Lower leg skin (tissue), 3 donors: ENCODE results near the gene ECE1.

ENCODE experiments used
- POLR2A ChIP-seq, 2 donors: fragments of 450-650 bp; IDR thresholded peaks; one replicate each; pipeline ENCODE4 v1.6.1; 2016 to 2017; ENCODE audit warnings: antibody characterized with exemption in 2 of 2, mild to moderate bottlenecking in 1 of 2, moderate library complexity in 1 of 2
- TF ChIP-seq, protein P1 (sequence below), 3 donors: fragments of 450-650 bp; IDR thresholded peaks; one replicate each; pipeline ENCODE4 v1.5.1; 2016; ENCODE audit warnings: antibody characterized with exemption in 3 of 3, mild to moderate bottlenecking in 3 of 3, moderate library complexity in 2 of 3

DNA sequence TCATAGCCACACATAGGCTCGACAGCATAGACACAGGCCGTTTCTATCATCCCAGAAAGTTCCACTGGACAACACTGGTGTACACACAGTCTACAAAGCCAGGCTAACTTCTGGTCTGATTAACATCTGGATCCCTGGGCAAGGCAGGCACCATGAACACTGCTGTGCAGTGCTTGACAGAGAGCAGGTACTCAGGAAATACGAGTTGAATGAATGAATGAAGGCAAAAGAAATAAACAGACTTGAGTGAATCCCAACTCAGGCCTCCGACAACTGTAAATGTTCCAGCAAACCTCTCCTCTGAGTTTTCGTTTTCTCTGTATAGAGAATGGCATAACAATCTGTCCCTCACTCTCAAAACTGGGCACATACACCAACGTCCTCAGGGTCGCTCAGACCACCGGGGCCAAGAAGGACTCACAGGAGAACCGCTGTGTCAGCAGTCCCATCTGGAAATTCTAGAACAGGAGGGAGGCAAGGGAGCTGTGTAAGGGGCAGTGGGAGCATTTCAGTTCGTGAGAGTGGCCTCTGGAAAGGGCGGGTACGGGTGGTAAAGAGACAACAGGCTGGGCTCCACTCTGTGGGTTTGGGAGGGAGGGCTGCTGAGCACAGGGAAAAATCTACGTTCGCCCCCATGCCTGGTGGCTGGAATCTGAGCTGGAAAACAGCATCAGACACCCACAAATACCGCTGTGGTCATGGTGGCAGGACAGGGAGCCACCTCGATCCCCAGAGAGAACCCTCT, 15.1 kb upstream of the ECE1 start:
- no peak for TF ChIP-seq POLR2A (IDR thresholded peaks at IDR 0.05)
- TF ChIP-seq, protein P1, sequence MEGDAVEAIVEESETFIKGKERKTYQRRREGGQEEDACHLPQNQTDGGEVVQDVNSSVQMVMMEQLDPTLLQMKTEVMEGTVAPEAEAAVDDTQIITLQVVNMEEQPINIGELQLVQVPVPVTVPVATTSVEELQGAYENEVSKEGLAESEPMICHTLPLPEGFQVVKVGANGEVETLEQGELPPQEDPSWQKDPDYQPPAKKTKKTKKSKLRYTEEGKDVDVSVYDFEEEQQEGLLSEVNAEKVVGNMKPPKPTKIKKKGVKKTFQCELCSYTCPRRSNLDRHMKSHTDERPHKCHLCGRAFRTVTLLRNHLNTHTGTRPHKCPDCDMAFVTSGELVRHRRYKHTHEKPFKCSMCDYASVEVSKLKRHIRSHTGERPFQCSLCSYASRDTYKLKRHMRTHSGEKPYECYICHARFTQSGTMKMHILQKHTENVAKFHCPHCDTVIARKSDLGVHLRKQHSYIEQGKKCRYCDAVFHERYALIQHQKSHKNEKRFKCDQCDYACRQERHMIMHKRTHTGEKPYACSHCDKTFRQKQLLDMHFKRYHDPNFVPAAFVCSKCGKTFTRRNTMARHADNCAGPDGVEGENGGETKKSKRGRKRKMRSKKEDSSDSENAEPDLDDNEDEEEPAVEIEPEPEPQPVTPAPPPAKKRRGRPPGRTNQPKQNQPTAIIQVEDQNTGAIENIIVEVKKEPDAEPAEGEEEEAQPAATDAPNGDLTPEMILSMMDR (IDR thresholded peaks at IDR 0.05): no peak
